Activated B cell treated with CpG ODN at 0.5 μM for 24 hours (primary cell): Measurements from ENCODE around the gene GIT2. TPM values are rescaled to one million over a fixed set of nuclear protein-coding genes. Genes with fewer than 3 reads are reported as not detected.

Experiments used
- ATAC-seq: fragments of 200-7000 bp; cut with Tn5 transposase; one replicate; pipeline ENCODE4 v1.10.0; 2021; ENCODE audit warnings: low read depth, mild to moderate bottlenecking, moderate library complexity
- CTCF ChIA-PET: fragments of 350-600 bp; sonication (Branson Sonifier 250); formaldehyde crosslinking; loops from one replicate; lab custom pipeline; 2021; ENCODE audit warnings: antibody characterized with exemption; lab: Charles Lee
- POLR2A ChIA-PET: fragments of 350-600 bp; sonication (Branson Sonifier 250); formaldehyde crosslinking; loops from one replicate; lab custom pipeline; 2021; ENCODE audit warnings: antibody characterized with exemption; lab: Charles Lee
- DNase-seq: peaks from one replicate; pipeline ENCODE4 v3.0.0; 2022
- H3K27ac Mint-ChIP-seq: one replicate; pipeline ENCODE4 v1.8.0; 2020; ENCODE audit warnings: mixed read lengths
- H3K27me3 Mint-ChIP-seq: one replicate; pipeline ENCODE4 v1.8.0; 2021; ENCODE audit warnings: mixed read lengths
- H3K36me3 Mint-ChIP-seq: one replicate; pipeline ENCODE4 v1.8.0; 2021; ENCODE audit warnings: low read depth, mixed read lengths
- H3K4me1 Mint-ChIP-seq: one replicate; pipeline ENCODE4 v1.8.0; 2021; ENCODE audit warnings: mixed read lengths
- H3K4me3 Mint-ChIP-seq: one replicate; pipeline ENCODE4 v1.8.0; 2020; ENCODE audit warnings: mild to moderate bottlenecking, mixed read lengths
- H3K9me3 Mint-ChIP-seq: one replicate; pipeline ENCODE4 v1.8.0; 2020; ENCODE audit warnings: mixed read lengths
- CTCF ChIP-seq: fragments of 200-600 bp; IDR thresholded peaks from one replicate; pipeline ENCODE4 v1.8.0; 2022; ENCODE audit warnings: antibody characterized with exemption, mild to moderate bottlenecking
- intact Hi-C: fragments of 100-400 bp; cut with micrococcal nuclease; formaldehyde crosslinking; loops from one replicate; pipeline ENCODE4 v1.15.1; 2024
- total RNA-seq: library from RNA; stranded (reverse); gene quantifications from 2 replicates; pipeline ENCODE4 v1.2.3, GENCODE V29; 2022

Gene GIT2
- total RNA-seq, 1 donor from 2014 or later, result 107 TPM

- Mint-ChIP-seq H3K4me1 (peaks cover 14% of the 10 kb centered on the region), H3K27ac (no peak overlapping the region), H3K36me3 (peaks cover 37% of the 10 kb centered on the region), H3K4me3 (no peak overlapping the region), H3K9me3 (no peaks in the 10 kb centered on the region), H3K27me3 (no peaks in the 10 kb centered on the region)
- intact Hi-C loops, result no loop called here
- TF ChIP-seq CTCF, result no peak
- ATAC-seq (no peak), DNase-seq (no peak)
- ChIA-PET CTCF (no interaction called here), POLR2A (interaction anchor here (0.7 kb wide), 1 partner anchor 285 kb away, joined by 4 read pairs; no protein-coding TSS in a partner anchor)
Measured at GRCh38 chr12:109923481-109924245, 72.5 kb downstream of the GIT2 start.

GRCh38 chr12:109923038-109923437 is 73.1 kb downstream of the GIT2 start:
- Mint-ChIP-seq H3K27me3 (no peaks in the 10 kb centered on the region), H3K4me3 (no peak overlapping the region), H3K36me3 (peaks cover 42% of the 10 kb centered on the region), H3K9me3 (no peaks in the 10 kb centered on the region), H3K27ac (no peak overlapping the region), H3K4me1 (peaks cover 14% of the 10 kb centered on the region)
- intact Hi-C loops, result no loop called here
- ATAC-seq (no peak), DNase-seq (no peak)
- POLR2A ChIA-PET, result interaction anchor here (0.7 kb wide), 1 partner anchor 499 kb away, joined by 3 read pairs; no protein-coding TSS in a partner anchor
- no peak for TF ChIP-seq CTCF
- CTCF ChIA-PET, result no interaction called here

- H3K27me3 Mint-ChIP-seq, result no peaks in the 10 kb centered on the region
- H3K36me3 Mint-ChIP-seq, result peaks cover 49% of the 10 kb centered on the region
- CTCF ChIA-PET, result no interaction called here
Measured at GRCh38 chr12:109921982-109922381, 74.2 kb downstream of the GIT2 start.

GRCh38 chr12:109920261-109920780 is 75.8 kb downstream of the GIT2 start:
- Mint-ChIP-seq H3K4me1 (peaks cover 14% of the 10 kb centered on the region), H3K27me3 (no peaks in the 10 kb centered on the region), H3K9me3 (no peaks in the 10 kb centered on the region), H3K4me3 (no peak overlapping the region), H3K36me3 (peaks cover 64% of the 10 kb centered on the region), H3K27ac (no peak overlapping the region)
- ChIA-PET POLR2A (interaction anchor here (0.6 kb wide), 1 partner anchor 79 kb away, joined by 4 read pairs; the partner anchor contains the start of gene ANKRD13A), CTCF (no interaction called here)
- ATAC-seq, result no peak
- no peak for TF ChIP-seq CTCF
- intact Hi-C loops, result no loop called here
- no peak for DNase-seq

More at GRCh38 chr12:109921982-109922381, 74.2 kb downstream of the GIT2 start:
- H3K4me1 Mint-ChIP-seq, result peaks cover 14% of the 10 kb centered on the region
- TF ChIP-seq CTCF, result no peak
- H3K9me3 Mint-ChIP-seq, result no peaks in the 10 kb centered on the region
- no peak for DNase-seq
- peak overlapping the region; percentile 30 for H3K27ac Mint-ChIP-seq
- no peak overlapping the region for H3K4me3 Mint-ChIP-seq
- ATAC-seq, result no peak
- intact Hi-C loops, result no loop called here
- POLR2A ChIA-PET, result no interaction called here

GRCh38 chr12:109919456-109919855 is 76.7 kb downstream of the GIT2 start:
- H3K36me3 Mint-ChIP-seq, result peaks cover 67% of the 10 kb centered on the region

More at GRCh38 chr12:109919456-109919855, 76.7 kb downstream of the GIT2 start:
- H3K4me3 Mint-ChIP-seq, result no peak overlapping the region
- no peak for DNase-seq
- ATAC-seq, result no peak
- CTCF ChIA-PET, result no interaction called here
- no peak for TF ChIP-seq CTCF
- POLR2A ChIA-PET, result interaction anchor here (0.6 kb wide), 1 partner anchor 80 kb away, joined by 4 read pairs; the partner anchor contains the start of gene ANKRD13A
- H3K9me3 Mint-ChIP-seq, result no peaks in the 10 kb centered on the region
- H3K4me1 Mint-ChIP-seq, result peaks cover 8% of the 10 kb centered on the region
- intact Hi-C loops, result no loop called here
- H3K27ac Mint-ChIP-seq, result no peak overlapping the region
- H3K27me3 Mint-ChIP-seq, result no peaks in the 10 kb centered on the region
